ENCODE results near the gene MGLL. TPM values are rescaled to one million over a fixed set of nuclear protein-coding genes. Genes with fewer than 3 reads are reported as not detected.

Gene MGLL
- total RNA-seq, 2 experiments from 2014 or later = 19.2 to 21.6 TPM

DNA sequence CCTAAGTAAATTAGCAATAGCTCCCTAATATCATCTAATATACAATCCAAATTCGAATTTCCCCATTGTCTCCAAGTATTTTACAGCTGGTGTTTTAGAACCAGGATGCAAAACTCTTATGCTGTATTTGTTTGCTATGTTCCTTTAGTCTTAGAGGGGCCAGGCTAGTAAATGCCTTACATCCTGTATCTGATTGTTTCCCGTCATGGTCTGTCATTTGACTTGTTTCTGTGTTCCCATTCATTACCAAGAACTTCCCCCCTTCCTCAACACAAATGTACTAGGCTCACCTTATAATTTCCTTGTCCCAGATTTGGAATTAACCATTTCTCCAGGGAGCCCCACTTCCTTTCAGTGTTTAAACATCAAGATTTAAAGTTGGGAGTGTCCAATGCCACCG, 95.4 kb downstream of the MGLL start:
- Histone ChIP-seq H4K20me1 (ENCODE audit: insufficient read depth, low read length) (no peaks in the 10 kb centered on the region), H3K36me3 (ENCODE audit: insufficient read depth, low read length) (peaks cover 56% of the 10 kb centered on the region), H3K79me2 (ENCODE audit: insufficient read depth, low read depth, low read length) (peaks cover 55% of the 10 kb centered on the region), H3K4me3 (ENCODE audit: low read depth, low read length, poor library complexity, severe bottlenecking) (no peak overlapping the region), H3K4me2 (ENCODE audit: low read length) (no peak overlapping the region), H2AFZ (ENCODE audit: low read length) (no peak overlapping the region), H3K9me2 (ENCODE audit: insufficient read depth, low read length) (no peaks in the 10 kb centered on the region), H3K9me3 (ENCODE audit: low read length) (no peaks in the 10 kb centered on the region), H3K27ac (ENCODE audit: low read depth, low read length, poor library complexity, severe bottlenecking) (no peak overlapping the region), H3K4me1 (ENCODE audit: insufficient read depth, low read length, poor library complexity, severe bottlenecking) (peaks cover 36% of the 10 kb centered on the region)
- no peak for TF ChIP-seq EZH2phosphoT487 (IDR thresholded peaks at IDR 0.05; ENCODE audit: borderline replicate concordance, low read depth, low read length)
- TF ChIP-seq, protein P1, sequence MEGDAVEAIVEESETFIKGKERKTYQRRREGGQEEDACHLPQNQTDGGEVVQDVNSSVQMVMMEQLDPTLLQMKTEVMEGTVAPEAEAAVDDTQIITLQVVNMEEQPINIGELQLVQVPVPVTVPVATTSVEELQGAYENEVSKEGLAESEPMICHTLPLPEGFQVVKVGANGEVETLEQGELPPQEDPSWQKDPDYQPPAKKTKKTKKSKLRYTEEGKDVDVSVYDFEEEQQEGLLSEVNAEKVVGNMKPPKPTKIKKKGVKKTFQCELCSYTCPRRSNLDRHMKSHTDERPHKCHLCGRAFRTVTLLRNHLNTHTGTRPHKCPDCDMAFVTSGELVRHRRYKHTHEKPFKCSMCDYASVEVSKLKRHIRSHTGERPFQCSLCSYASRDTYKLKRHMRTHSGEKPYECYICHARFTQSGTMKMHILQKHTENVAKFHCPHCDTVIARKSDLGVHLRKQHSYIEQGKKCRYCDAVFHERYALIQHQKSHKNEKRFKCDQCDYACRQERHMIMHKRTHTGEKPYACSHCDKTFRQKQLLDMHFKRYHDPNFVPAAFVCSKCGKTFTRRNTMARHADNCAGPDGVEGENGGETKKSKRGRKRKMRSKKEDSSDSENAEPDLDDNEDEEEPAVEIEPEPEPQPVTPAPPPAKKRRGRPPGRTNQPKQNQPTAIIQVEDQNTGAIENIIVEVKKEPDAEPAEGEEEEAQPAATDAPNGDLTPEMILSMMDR (conservative IDR thresholded peaks at IDR 0.05; ENCODE audit: low read length) = no peak
- CTCF ChIA-PET (ENCODE audit: unreplicated experiment) = no interaction called here
- intact Hi-C loops (cut with micrococcal nuclease; ENCODE audit: unreplicated experiment) = no loop called here
- DNase-seq (ENCODE audit: low spot score) = no peak
- BruUV-seq (replicated peaks) = no TSS peak
- POLR2A ChIA-PET = interaction anchor here (1.2 to 2.2 kb wide), 2 partner anchors 9 to 12 kb away, joined by 5 to 8 read pairs; no protein-coding TSS in a partner anchor

GRCh38 chr3:127723011-127723567, 99.2 kb downstream of the MGLL start:
- H3K27ac ChIP-seq (ENCODE audit: low read depth, low read length, poor library complexity, severe bottlenecking) = no peak overlapping the region
- H3K9me2 ChIP-seq (ENCODE audit: insufficient read depth, low read length) = no peaks in the 10 kb centered on the region
- intact Hi-C loops (cut with micrococcal nuclease; ENCODE audit: unreplicated experiment) = no loop called here
- no peak for TF ChIP-seq EZH2phosphoT487 (IDR thresholded peaks at IDR 0.05; ENCODE audit: borderline replicate concordance, low read depth, low read length)
- TF ChIP-seq, protein P1 (conservative IDR thresholded peaks at IDR 0.05; ENCODE audit: low read length) = no peak
- BruUV-seq (replicated peaks) = no TSS peak
- POLR2A ChIA-PET = interaction anchor here (1.1 kb wide), 1 partner anchor 11 kb away, joined by 3 read pairs; no protein-coding TSS in a partner anchor
- no peaks in the 10 kb centered on the region for H4K20me1 ChIP-seq (ENCODE audit: insufficient read depth, low read length)
- no peak overlapping the region for H3K4me3 ChIP-seq (ENCODE audit: low read depth, low read length, poor library complexity, severe bottlenecking)
- no peak overlapping the region for H3K4me2 ChIP-seq (ENCODE audit: low read length)
- CTCF ChIA-PET (ENCODE audit: unreplicated experiment) = no interaction called here
- H2AFZ ChIP-seq (ENCODE audit: low read length) = no peak overlapping the region
- peaks cover 64% of the 10 kb centered on the region for H3K36me3 ChIP-seq (ENCODE audit: insufficient read depth, low read length)
- no peaks in the 10 kb centered on the region for H3K9me3 ChIP-seq (ENCODE audit: low read length)
- DNase-seq (ENCODE audit: low spot score) = no peak
- peaks cover 17% of the 10 kb centered on the region; the same call in 1 of the 2 replicates for H3K79me2 ChIP-seq (ENCODE audit: insufficient read depth, low read depth, low read length)
- H3K4me1 ChIP-seq (ENCODE audit: insufficient read depth, low read length, poor library complexity, severe bottlenecking) = no peaks in the 10 kb centered on the region

- peaks cover 9% of the 10 kb centered on the region; the same call in 1 of the 2 replicates for H3K79me2 ChIP-seq (ENCODE audit: insufficient read depth, low read depth, low read length)
- no peaks in the 10 kb centered on the region for H3K9me2 ChIP-seq (ENCODE audit: insufficient read depth, low read length)
- CTCF ChIA-PET (ENCODE audit: unreplicated experiment) = no interaction called here
- no peaks in the 10 kb centered on the region for H3K9me3 ChIP-seq (ENCODE audit: low read length)
- H3K36me3 ChIP-seq (ENCODE audit: insufficient read depth, low read length) = peaks cover 57% of the 10 kb centered on the region
- no peaks in the 10 kb centered on the region for H4K20me1 ChIP-seq (ENCODE audit: insufficient read depth, low read length)
- no peaks in the 10 kb centered on the region for H3K4me1 ChIP-seq (ENCODE audit: insufficient read depth, low read length, poor library complexity, severe bottlenecking)
- no peak for DNase-seq (ENCODE audit: low spot score)
- no peak overlapping the region for H3K4me3 ChIP-seq (ENCODE audit: low read depth, low read length, poor library complexity, severe bottlenecking)
- no peak for TF ChIP-seq EZH2phosphoT487 (IDR thresholded peaks at IDR 0.05; ENCODE audit: borderline replicate concordance, low read depth, low read length)
- TF ChIP-seq, protein P1 (conservative IDR thresholded peaks at IDR 0.05; ENCODE audit: low read length) = no peak
- no peak overlapping the region for H2AFZ ChIP-seq (ENCODE audit: low read length)
- POLR2A ChIA-PET = interaction anchor here (0.6 kb wide), 1 partner anchor 9 kb away, joined by 3 read pairs; no protein-coding TSS in a partner anchor
- BruUV-seq (replicated peaks) = no TSS peak
- intact Hi-C loops (cut with micrococcal nuclease; ENCODE audit: unreplicated experiment) = no loop called here
- no peak overlapping the region for H3K4me2 ChIP-seq (ENCODE audit: low read length)
- H3K27ac ChIP-seq (ENCODE audit: low read depth, low read length, poor library complexity, severe bottlenecking) = no peak overlapping the region
Measured at GRCh38 chr3:127722091-127722784, 100.1 kb downstream of the MGLL start.

All from OCI-LY7 (cell line).